LHCN-M2 (cell line): Measurements from ENCODE around the gene PCNX2. TPM values are rescaled to one million over a fixed set of nuclear protein-coding genes. Genes with fewer than 3 reads are reported as not detected.

Experiments used
- total RNA-seq: library from RNA; depleted of rRNA; stranded (reverse); fragments of >200 nt; gene quantifications from 2 replicates; pipeline ENCODE4 v1.2.3, GENCODE V29; 2014; rRNA removed

PCNX2 gene
- total RNA-seq, 1 experiment from 2014 or later, result 4.5 TPM

Other genes starting within 250 kb of the PCNX2 start
- gene MAP3K21, start 32.0 kb upstream of the PCNX2 start, total RNA-seq, result under 0.01 TPM in 1 of 2 replicates, not detected in the other